Stimulated activated memory B cell treated with anti-CD40 and anti-IgM and Interleukin-4, amounts not matched to agents 10 μg/mL and 1 μg/mL and 100 μg/mL, for 72 hours (primary cell): Measurements from ENCODE around the gene ZNF236.
"Not testable (repeated sequence)": the region's sequence is repeated elsewhere in the genome, so short reads cannot be mapped to it uniquely, and the experiment has no call there.

Experiments used
- ATAC-seq: fragments of 150-1000 bp; cut with Tn5 transposase; 2 replicates; pipeline ENCODE4 v1.10.0; 2021
- H3K27ac Mint-ChIP-seq: one replicate; pipeline ENCODE4 v1.8.0; 2022; ENCODE audit warnings: mild to moderate bottlenecking, mixed read lengths
- H3K27me3 Mint-ChIP-seq: one replicate; pipeline ENCODE4 v1.8.0; 2022; ENCODE audit warnings: mixed read lengths
- H3K36me3 Mint-ChIP-seq: one replicate; pipeline ENCODE4 v1.8.0; 2022; ENCODE audit warnings: mixed read lengths
- H3K4me1 Mint-ChIP-seq: one replicate; pipeline ENCODE4 v1.8.0; 2022; ENCODE audit warnings: mixed read lengths
- H3K4me3 Mint-ChIP-seq: one replicate; pipeline ENCODE4 v1.8.0; 2022; ENCODE audit warnings: mild to moderate bottlenecking, moderate library complexity, mixed read lengths
- H3K9me3 Mint-ChIP-seq: one replicate; pipeline ENCODE4 v1.8.0; 2022; ENCODE audit warnings: mixed read lengths

The ZNF236 gene

GRCh38 chr18:76932026-76932819 is 109.9 kb downstream of the ZNF236 start:
- Mint-ChIP-seq H3K4me1 (peaks cover 15% of the 10 kb centered on the region), H3K27me3 (no peaks in the 10 kb centered on the region), H3K27ac (peak overlapping the region; percentile 57), H3K36me3 (peaks cover 55% of the 10 kb centered on the region), H3K9me3 (no peaks in the 10 kb centered on the region), H3K4me3 (peak overlapping the region; percentile 13)
- no peak for ATAC-seq

GRCh38 chr18:76935722-76936337 is 113.5 kb downstream of the ZNF236 start:
- Mint-ChIP-seq H3K4me3 (no peak overlapping the region), H3K9me3 (no peaks in the 10 kb centered on the region), H3K36me3 (peaks cover 54% of the 10 kb centered on the region), H3K27ac (no peak overlapping the region), H3K4me1 (peaks cover 23% of the 10 kb centered on the region), H3K27me3 (no peaks in the 10 kb centered on the region)
- no peak for ATAC-seq

- no peak for ATAC-seq
- Mint-ChIP-seq H3K9me3 (no peaks in the 10 kb centered on the region), H3K27me3 (no peaks in the 10 kb centered on the region), H3K4me3 (no peak overlapping the region), H3K27ac (no peak overlapping the region), H3K36me3 (peaks cover 51% of the 10 kb centered on the region), H3K4me1 (peaks cover 22% of the 10 kb centered on the region)
These were observed 114.5 kb downstream of the ZNF236 start for GRCh38 chr18:76936877-76937276.

DNA sequence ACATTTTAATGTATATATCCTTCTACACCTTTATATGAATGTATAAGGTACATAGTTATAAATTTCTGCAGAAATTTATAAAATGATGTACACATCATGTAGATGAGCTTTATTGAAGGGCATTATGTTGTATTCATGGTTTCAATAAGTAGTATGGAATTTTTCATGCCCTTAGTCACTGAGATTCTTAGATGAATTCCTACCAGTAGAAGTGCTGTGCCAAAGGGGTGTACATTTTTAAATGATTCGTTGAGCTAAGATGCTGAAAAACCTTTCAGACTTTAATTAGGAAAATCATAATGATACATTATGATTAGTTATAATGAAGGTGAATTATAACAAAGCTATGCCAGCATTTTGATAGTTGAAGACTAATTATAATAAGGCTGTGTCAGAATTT is 115.2 kb downstream of the ZNF236 start:
- H3K4me1 Mint-ChIP-seq: peaks cover 14% of the 10 kb centered on the region
- no peak for ATAC-seq
- H3K9me3 Mint-ChIP-seq: no peaks in the 10 kb centered on the region
- peak overlapping the region; percentile 64 for H3K27ac Mint-ChIP-seq
- no peaks in the 10 kb centered on the region for H3K27me3 Mint-ChIP-seq
- H3K4me3 Mint-ChIP-seq: no peak overlapping the region
- peaks cover 44% of the 10 kb centered on the region for H3K36me3 Mint-ChIP-seq

DNA sequence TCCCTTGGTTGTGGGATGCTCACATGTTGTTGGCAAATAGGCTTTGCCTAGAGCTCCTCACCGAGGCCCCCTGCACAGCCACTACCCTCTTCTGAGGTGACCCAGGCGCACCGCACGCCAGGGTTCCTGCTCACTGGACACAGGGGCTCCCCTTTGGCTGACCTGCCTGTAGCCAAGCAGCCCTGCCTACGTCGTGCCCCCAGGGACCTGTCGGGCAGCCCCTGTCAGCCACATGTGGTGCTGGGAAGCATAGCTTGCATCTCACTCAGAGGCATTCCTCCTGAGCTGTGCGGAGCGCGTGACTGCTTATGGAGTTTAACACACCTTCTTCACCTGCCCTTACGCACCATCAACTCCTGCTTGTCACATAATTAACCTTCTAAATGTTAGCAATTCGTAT is 116.3 kb downstream of the ZNF236 start:
- no peaks in the 10 kb centered on the region for H3K27me3 Mint-ChIP-seq
- no peaks in the 10 kb centered on the region for H3K9me3 Mint-ChIP-seq
- H3K27ac Mint-ChIP-seq: peak overlapping the region; percentile 64
- H3K4me3 Mint-ChIP-seq: no peak overlapping the region
- peak; percentile 70 for ATAC-seq
- peaks cover 40% of the 10 kb centered on the region for H3K36me3 Mint-ChIP-seq
- H3K4me1 Mint-ChIP-seq: peaks cover 13% of the 10 kb centered on the region

DNA sequence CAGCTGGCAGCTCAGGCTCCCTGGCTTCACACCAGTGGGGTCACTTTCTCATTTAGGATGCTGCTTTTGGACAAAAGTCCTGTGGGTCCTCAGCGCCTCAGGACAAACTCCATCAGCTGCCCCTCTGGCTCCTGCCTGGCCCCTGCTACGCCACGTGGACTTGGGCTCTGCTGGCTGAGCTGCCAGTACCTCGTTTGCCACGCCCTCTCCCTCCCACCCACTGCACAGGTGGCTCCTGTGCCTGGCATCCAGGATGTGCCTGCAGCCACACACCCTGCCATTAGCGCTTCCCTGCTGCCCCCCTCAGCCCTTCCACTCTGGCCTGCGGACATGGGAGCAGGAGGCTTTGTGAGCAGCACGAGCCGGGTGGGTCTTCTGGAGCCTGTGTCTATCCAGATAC is 118.9 kb downstream of the ZNF236 start:
- ATAC-seq: no peak
- H3K4me1 Mint-ChIP-seq: peaks cover 15% of the 10 kb centered on the region
- peaks cover 5% of the 10 kb centered on the region for H3K9me3 Mint-ChIP-seq
- H3K27ac Mint-ChIP-seq: no peak overlapping the region
- no peak overlapping the region for H3K4me3 Mint-ChIP-seq
- H3K36me3 Mint-ChIP-seq: peaks cover 35% of the 10 kb centered on the region
- H3K27me3 Mint-ChIP-seq: no peaks in the 10 kb centered on the region

DNA sequence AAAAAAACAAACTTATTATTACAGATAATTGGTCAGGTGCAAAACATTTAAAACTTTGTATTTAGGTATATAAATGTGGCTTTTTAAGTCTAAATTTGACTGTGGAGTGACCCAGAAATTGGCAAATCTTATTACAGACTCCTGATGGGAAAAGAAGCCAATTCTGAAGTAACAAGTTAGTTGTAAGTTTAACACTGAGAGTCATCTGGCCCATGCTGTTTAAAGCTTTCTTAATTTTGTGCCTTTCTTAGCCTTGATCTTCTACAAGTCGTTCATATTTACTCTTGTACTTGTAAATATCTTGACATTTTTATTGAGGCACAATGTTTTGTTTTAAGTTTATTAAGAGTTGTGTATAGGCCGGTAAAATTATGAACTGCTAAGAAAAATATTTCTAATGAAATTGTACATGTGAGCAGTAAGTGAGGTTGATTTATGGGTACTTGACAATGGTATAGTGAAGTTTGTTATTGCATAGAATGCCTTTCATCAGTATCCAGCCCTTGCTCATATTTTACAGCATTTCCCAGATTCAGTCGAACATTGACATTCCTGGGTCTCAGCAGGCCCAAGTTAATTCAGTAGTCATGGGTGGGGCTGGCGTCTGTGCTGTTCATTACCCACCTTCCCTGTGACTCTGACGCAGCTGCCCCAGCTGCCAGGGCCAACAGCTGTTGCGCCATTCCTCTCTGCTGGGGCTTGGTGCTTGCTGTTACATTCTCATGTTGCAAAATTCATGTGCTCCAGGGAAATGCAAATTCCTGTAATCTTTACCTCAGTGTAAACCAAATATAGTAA is 121.4 kb downstream of the ZNF236 start:
- Mint-ChIP-seq H3K4me3 (no peak overlapping the region), H3K36me3 (peaks cover 40% of the 10 kb centered on the region), H3K4me1 (peaks cover 10% of the 10 kb centered on the region), H3K9me3 (peaks cover 9% of the 10 kb centered on the region), H3K27me3 (no peaks in the 10 kb centered on the region), H3K27ac (no peak overlapping the region)
- no peak for ATAC-seq

DNA sequence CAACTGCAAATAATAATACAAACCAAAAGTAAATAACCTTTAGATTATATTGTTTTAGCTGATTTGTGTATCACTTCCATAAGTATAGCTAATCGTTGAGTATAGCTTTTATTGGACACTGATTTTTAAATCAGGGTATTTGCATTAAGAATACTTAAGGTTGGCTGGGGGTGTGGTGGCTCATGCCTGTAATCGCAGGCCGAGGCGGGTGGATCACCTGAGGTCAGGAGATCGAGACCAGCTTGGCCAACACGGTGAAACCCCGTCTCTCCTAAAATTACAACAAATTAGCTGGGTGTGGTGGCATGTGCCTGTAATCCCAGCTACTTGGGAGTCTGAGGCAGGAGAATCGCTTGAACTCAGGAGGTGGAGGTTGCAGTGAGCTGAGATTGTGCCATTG is 122.0 kb downstream of the ZNF236 start:
- peaks cover 36% of the 10 kb centered on the region for H3K36me3 Mint-ChIP-seq
- H3K9me3 Mint-ChIP-seq, H3K4me1 Mint-ChIP-seq, H3K27ac Mint-ChIP-seq, H3K4me3 Mint-ChIP-seq, H3K27me3 Mint-ChIP-seq, ATAC-seq: not testable (repeated sequence)

DNA sequence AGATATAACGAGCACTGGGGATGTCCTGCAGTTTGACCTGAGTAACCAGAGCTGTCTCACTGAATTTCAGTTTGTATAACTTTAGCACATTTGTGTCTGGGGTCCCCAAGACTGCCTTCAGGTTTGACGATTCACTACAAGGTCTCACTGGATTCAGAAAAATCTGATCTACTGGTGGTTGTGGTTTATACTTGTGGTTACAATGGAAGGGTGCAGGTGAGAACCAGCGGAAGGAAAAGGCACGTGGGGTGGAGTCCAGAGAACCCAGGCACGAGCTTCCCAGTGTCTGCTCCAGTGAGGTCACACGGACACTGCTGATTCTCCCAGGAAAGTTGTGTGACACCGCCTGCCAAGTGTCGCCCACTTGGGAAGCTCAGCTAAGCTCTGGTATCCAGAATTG is 126.0 kb downstream of the ZNF236 start:
- Mint-ChIP-seq H3K4me1 (peaks cover 6% of the 10 kb centered on the region), H3K9me3 (peaks cover 9% of the 10 kb centered on the region), H3K36me3 (peaks cover 64% of the 10 kb centered on the region), H3K4me3 (no peak overlapping the region), H3K27ac (no peak overlapping the region), H3K27me3 (no peaks in the 10 kb centered on the region)
- no peak for ATAC-seq

DNA sequence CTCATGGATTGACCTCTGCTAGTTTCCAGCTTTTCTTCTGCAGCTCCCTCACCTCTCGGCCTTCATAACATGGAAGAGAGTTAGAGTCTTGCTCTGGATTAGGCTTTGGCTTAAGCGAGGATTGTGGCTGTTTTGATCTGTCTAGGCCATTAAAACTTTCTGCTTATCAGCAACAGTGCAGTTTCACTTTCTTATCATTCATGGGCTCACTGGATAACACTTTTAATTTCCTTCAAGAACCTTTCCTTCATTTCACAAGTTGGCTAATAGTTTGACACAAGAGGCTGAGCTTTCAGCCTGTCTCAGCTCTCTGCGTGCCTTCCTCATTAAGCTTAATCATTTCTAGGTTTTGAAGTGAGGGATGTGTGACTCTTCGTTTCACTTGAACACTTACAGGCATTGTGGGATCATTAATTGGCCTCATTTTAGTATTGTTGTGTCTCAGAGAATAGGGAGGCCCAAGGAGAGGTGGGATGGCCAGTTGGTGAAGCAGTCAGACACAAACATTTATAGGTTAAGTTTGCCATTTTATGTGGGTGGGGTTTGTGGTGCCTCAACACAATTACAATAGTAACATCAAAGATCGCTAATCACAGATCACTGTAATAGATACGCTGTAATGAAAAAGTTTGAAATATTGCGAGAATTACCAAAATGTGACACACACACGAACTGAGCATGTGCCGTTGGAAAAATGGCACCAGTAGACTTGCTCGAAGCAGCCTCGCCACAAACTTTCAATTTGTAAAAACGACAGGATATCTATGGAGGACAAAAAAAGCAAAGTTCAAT is 129.3 kb downstream of the ZNF236 start:
- peaks cover under 1% of the 10 kb centered on the region for H3K9me3 Mint-ChIP-seq
- H3K4me1 Mint-ChIP-seq: no peaks in the 10 kb centered on the region
- no peak overlapping the region for H3K4me3 Mint-ChIP-seq
- peaks cover 66% of the 10 kb centered on the region for H3K36me3 Mint-ChIP-seq
- no peak for ATAC-seq
- H3K27ac Mint-ChIP-seq: peak overlapping the region; percentile 10
- H3K27me3 Mint-ChIP-seq: no peaks in the 10 kb centered on the region

- Mint-ChIP-seq H3K27ac (peak overlapping the region; percentile 32), H3K9me3 (no peaks in the 10 kb centered on the region), H3K4me3 (no peak overlapping the region), H3K36me3 (peaks cover 66% of the 10 kb centered on the region), H3K4me1 (no peaks in the 10 kb centered on the region), H3K27me3 (no peaks in the 10 kb centered on the region)
- ATAC-seq: no peak
These were observed 130.4 kb downstream of the ZNF236 start for GRCh38 chr18:76952747-76953146.

DNA sequence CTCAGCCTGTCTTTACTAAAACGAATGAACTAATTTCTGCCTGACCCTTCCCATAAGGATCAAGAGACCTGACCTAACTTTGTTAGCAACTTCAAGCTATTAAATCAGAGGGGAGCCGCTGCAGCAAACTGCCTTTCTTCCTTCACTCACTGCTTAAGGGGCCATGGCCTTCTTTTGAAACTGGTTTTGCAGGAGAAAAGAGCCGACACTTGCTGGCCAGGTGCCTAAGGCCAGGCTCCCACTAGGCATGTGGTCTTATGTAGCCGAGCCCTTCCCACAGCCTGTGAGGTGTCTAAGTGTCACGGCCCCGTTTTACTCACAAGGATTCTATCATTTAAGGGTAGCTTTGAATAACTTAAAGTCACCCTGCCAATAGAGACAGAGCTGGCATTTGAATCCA is 130.8 kb downstream of the ZNF236 start:
- H3K4me1 Mint-ChIP-seq: no peaks in the 10 kb centered on the region
- no peaks in the 10 kb centered on the region for H3K9me3 Mint-ChIP-seq
- no peak overlapping the region for H3K4me3 Mint-ChIP-seq
- H3K27ac Mint-ChIP-seq: peak overlapping the region; percentile 32
- no peak for ATAC-seq
- peaks cover 66% of the 10 kb centered on the region for H3K36me3 Mint-ChIP-seq
- no peaks in the 10 kb centered on the region for H3K27me3 Mint-ChIP-seq

DNA sequence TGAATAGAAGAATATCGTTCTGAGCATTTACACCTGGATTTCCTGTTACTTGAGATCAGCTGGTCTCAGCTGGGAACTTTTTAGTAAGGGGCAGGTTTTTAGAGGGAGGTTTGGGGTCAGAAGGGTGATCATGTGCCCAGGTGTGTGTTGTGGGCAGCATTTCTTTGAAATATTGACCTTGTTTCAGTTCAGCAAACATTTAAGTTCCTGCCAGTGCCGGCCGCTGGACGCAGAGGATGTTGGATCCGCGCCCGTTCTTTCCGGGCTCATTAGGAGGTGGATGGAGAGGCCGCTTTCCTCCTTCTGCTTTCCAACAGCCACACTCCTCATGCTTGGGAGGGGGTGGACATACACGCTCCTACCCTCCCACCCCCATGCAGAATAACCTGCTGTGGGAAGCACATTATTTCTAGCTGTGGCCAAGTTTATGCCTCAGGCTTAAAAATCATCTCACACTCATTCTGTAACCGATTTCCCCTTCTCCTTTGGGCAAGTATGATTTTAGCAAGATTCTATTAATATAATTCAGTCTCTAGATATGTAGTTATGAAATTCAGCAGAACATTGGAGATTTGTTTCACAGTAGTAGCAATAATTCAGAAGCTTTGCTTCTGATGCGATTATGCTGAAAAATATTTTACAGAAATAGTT is 131.4 kb downstream of the ZNF236 start:
- Mint-ChIP-seq H3K36me3 (peaks cover 60% of the 10 kb centered on the region), H3K9me3 (no peaks in the 10 kb centered on the region), H3K27me3 (no peaks in the 10 kb centered on the region), H3K4me3 (no peak overlapping the region), H3K4me1 (no peaks in the 10 kb centered on the region), H3K27ac (peak overlapping the region; percentile 32)
- ATAC-seq: no peak

GRCh38 chr18:76955524-76956170 is 133.3 kb downstream of the ZNF236 start:
- ATAC-seq: no peak
- no peaks in the 10 kb centered on the region for H3K9me3 Mint-ChIP-seq
- peaks cover 7% of the 10 kb centered on the region for H3K4me1 Mint-ChIP-seq
- no peak overlapping the region for H3K27ac Mint-ChIP-seq
- H3K4me3 Mint-ChIP-seq: no peak overlapping the region
- no peaks in the 10 kb centered on the region for H3K27me3 Mint-ChIP-seq
- peaks cover 67% of the 10 kb centered on the region for H3K36me3 Mint-ChIP-seq
